HL-60 (cell line): ENCODE data around the gene ARHGAP45.

ENCODE experiments used
- SPI1 ChIP-seq: IDR thresholded peaks from 2 replicates; pipeline ENCODE4 v1.6.1; 2012; ENCODE audit warnings: low read depth, mild to moderate bottlenecking, borderline replicate concordance
- TF ChIP-seq, protein P1 (sequence below): IDR thresholded peaks from one replicate; pipeline ENCODE4 v1.5.1; 2011; ENCODE audit warnings: low read length, control low read depth, inconsistent platforms; ENCODE audit not compliant: insufficient read depth
- TF ChIP-seq, protein P2 (sequence below): IDR thresholded peaks from 2 replicates; pipeline ENCODE4 v1.6.1; 2012; ENCODE audit warnings: low read depth; ENCODE audit not compliant: insufficient replicate concordance

DNA sequence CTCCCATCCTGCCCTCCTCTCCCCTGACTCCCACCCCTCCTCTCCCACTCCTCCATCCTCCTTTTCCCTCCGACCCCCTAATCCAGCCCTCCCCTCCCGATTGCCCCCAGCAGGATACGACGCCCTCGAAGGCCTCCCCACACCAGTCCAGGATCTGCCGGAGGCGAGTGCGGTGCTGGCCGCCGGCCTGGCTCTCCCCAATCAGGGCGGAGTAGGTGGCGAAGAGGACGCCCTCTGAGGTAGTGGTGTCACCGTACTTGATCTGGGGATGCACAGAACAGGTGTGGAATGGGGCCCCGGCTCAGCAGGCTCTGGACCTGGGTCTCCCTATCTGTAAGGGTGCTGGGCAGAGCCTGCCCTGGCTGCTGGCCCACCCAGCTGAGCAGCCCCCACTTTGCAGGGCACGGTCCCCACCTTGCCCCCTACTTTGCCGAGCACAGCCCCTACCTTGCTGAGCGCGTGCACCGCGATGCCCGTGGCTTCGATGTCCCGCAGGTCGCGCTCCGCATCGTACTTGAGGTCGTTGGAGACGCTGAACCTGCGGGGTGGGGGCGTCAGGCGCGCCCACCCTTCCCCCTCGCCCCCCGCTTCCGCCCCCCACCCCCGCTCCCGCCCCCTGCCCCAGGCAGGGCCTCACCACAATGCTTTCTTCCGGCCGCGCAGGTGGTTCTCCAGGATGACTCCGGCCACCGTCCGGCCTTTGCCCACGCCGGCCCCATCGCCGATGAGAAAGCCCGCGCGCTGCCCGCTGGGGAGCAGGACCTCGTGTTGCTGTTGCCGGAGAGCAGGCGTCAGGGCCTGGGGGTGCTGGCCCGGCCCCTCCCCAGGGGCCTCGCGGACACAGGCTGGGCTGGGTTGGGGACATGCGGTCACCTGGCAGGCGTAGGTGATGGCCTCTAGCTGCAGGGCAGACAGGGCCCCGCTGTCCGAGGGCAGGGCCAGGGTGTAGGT is 55.3 kb downstream of the ARHGAP45 start:
- TF ChIP-seq, protein P1, sequence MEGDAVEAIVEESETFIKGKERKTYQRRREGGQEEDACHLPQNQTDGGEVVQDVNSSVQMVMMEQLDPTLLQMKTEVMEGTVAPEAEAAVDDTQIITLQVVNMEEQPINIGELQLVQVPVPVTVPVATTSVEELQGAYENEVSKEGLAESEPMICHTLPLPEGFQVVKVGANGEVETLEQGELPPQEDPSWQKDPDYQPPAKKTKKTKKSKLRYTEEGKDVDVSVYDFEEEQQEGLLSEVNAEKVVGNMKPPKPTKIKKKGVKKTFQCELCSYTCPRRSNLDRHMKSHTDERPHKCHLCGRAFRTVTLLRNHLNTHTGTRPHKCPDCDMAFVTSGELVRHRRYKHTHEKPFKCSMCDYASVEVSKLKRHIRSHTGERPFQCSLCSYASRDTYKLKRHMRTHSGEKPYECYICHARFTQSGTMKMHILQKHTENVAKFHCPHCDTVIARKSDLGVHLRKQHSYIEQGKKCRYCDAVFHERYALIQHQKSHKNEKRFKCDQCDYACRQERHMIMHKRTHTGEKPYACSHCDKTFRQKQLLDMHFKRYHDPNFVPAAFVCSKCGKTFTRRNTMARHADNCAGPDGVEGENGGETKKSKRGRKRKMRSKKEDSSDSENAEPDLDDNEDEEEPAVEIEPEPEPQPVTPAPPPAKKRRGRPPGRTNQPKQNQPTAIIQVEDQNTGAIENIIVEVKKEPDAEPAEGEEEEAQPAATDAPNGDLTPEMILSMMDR: no peak
- TF ChIP-seq SPI1: no peak
- TF ChIP-seq, protein P2, sequence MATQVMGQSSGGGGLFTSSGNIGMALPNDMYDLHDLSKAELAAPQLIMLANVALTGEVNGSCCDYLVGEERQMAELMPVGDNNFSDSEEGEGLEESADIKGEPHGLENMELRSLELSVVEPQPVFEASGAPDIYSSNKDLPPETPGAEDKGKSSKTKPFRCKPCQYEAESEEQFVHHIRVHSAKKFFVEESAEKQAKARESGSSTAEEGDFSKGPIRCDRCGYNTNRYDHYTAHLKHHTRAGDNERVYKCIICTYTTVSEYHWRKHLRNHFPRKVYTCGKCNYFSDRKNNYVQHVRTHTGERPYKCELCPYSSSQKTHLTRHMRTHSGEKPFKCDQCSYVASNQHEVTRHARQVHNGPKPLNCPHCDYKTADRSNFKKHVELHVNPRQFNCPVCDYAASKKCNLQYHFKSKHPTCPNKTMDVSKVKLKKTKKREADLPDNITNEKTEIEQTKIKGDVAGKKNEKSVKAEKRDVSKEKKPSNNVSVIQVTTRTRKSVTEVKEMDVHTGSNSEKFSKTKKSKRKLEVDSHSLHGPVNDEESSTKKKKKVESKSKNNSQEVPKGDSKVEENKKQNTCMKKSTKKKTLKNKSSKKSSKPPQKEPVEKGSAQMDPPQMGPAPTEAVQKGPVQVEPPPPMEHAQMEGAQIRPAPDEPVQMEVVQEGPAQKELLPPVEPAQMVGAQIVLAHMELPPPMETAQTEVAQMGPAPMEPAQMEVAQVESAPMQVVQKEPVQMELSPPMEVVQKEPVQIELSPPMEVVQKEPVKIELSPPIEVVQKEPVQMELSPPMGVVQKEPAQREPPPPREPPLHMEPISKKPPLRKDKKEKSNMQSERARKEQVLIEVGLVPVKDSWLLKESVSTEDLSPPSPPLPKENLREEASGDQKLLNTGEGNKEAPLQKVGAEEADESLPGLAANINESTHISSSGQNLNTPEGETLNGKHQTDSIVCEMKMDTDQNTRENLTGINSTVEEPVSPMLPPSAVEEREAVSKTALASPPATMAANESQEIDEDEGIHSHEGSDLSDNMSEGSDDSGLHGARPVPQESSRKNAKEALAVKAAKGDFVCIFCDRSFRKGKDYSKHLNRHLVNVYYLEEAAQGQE: no peak
